Measurements from ENCODE around the gene RCAN1.

- TF ChIP-seq CTCF (IDR thresholded peaks at IDR 0.05) (peak in 9 of 12 donors; percentile 5 to 34 (median 21)), POLR2A (IDR thresholded peaks at IDR 0.05) (no peak)
Measured at GRCh38 chr21:34509151-34509550, 105.8 kb downstream of the RCAN1 start.
